HepG2 (cell line): ENCODE measurements around the gene ZNF33A. TPM values are rescaled to one million over a fixed set of nuclear protein-coding genes. Genes with fewer than 3 reads are reported as not detected.
"Not testable (repeated sequence)": the region's sequence is repeated elsewhere in the genome, so short reads cannot be mapped to it uniquely, and the experiment has no call there.

Experiments
- ATAC-seq: fragments of 200-7000 bp; cut with Tn5 transposase; 3 replicates; pipeline ENCODE4 v1.9.1; 2020; ENCODE audit warnings: mild to moderate bottlenecking, moderate library complexity
- BruUV-seq: library from RNA; stranded (reverse); fragments of 400-500 nt; replicated peaks from 2 replicates; lab custom pipeline; 2021; lab: Mats Ljungman, UMichigan
- CTCF ChIA-PET: fragments of 300-600 bp; formaldehyde crosslinking; extraction: SDS; loops from one replicate; lab custom pipeline; 2021; ENCODE audit warnings: low total read pairs, inconsistent platforms, low intra/inter-chr PET ratio; lab: Yijun Ruan, JAX
- POLR2A ChIA-PET: fragments of 350-600 bp; sonication (Branson Sonifier 250); formaldehyde crosslinking; loops from one replicate; lab custom pipeline; 2020; ENCODE audit warnings: antibody characterized with exemption, inconsistent platforms; lab: Yijun Ruan, JAX
- DNase-seq: peaks from one replicate; pipeline ENCODE4 v3.0.0-alpha.2; 2015; ENCODE audit warnings: low spot score
- FAIRE-seq: peaks from 3 replicates; lab custom pipeline; 2011; peaks lifted over from hg19 to GRCh38; lab: Jason Lieb, UNC
- H2AFZ ChIP-seq: one replicate; pipeline ENCODE4 v1.6.1; 2011; ENCODE audit warnings: low read length, inconsistent platforms
- H3K27ac ChIP-seq: fragments of 300-600 bp; 3 replicates; pipeline ENCODE4 v1.8.0; 2011; ENCODE audit warnings: mixed run types, mild to moderate bottlenecking, mixed read lengths, low read length, inconsistent platforms; ENCODE audit not compliant: insufficient read depth; ENCODE audit errors: extremely low read length
- H3K27me3 ChIP-seq, 2 experiments: fragments of 200-600 bp in 1 of 2; 2 replicates in 1 of 2; 3 replicates in 1 of 2; pipeline versions ENCODE4 v1.6.0 to v1.8.0; 2011; ENCODE audit warnings: low read length in 2 of 2, mild to moderate bottlenecking in 2 of 2, moderate library complexity in 2 of 2, inconsistent platforms in 1 of 2; ENCODE audit not compliant: insufficient read depth in 2 of 2, control insufficient read depth in 1 of 2
- H3K36me3 ChIP-seq, 2 experiments: fragments of 200-600 bp in 1 of 2; replicated peaks in 1 of 2; 2 replicates in 1 of 2; 3 replicates in 1 of 2; pipeline versions ENCODE4 v1.5.1 to v1.8.0; 2011; ENCODE audit warnings: low read length in 2 of 2, inconsistent platforms in 1 of 2; ENCODE audit not compliant: insufficient read depth in 2 of 2, control insufficient read depth in 1 of 2
- H3K4me1 ChIP-seq: 2 replicates; pipeline ENCODE4 v1.5.1; 2012; ENCODE audit warnings: low read length, inconsistent platforms; ENCODE audit not compliant: insufficient read depth
- H3K4me2 ChIP-seq: 2 replicates; pipeline ENCODE4 v1.6.0; 2011; ENCODE audit warnings: low read depth, low read length, inconsistent platforms
- H3K4me3 ChIP-seq, 3 experiments: fragments of 200-600 bp in 1 of 3; sonication (generic), shearing (Covaris generic) in 1 of 3; replicated peaks in 1 of 3; 2 replicates each; pipeline ENCODE4 v1.5.1; 2011 to 2016; ENCODE audit warnings: low read length in 3 of 3, inconsistent platforms in 2 of 3, low read depth in 2 of 3, mild to moderate bottlenecking in 2 of 3, control low read depth in 1 of 3, mixed read lengths in 1 of 3; ENCODE audit not compliant: insufficient read depth in 1 of 3
- H3K79me2 ChIP-seq: one replicate; pipeline ENCODE4 v1.6.1; 2011; ENCODE audit warnings: low read length, inconsistent platforms; ENCODE audit not compliant: insufficient read depth
- H3K9ac ChIP-seq: 2 replicates; pipeline ENCODE4 v1.6.0; 2011; ENCODE audit warnings: mild to moderate bottlenecking, low read depth, low read length, inconsistent platforms; ENCODE audit not compliant: insufficient read depth
- H3K9me3 ChIP-seq: 2 replicates; pipeline ENCODE4 v1.5.1; 2012; ENCODE audit warnings: mild to moderate bottlenecking, low read length
- H4K20me1 ChIP-seq: 2 replicates; pipeline ENCODE4 v1.6.0; 2011; ENCODE audit warnings: inconsistent platforms, mild to moderate bottlenecking, low read length, moderate library complexity; ENCODE audit not compliant: insufficient read depth
- PAX8 ChIP-seq: sonication (generic); formaldehyde crosslinking; IDR thresholded peaks from 2 replicates; pipeline ENCODE4 v1.8.0; 2022; ENCODE audit warnings: mild to moderate bottlenecking, missing genetic modification reagents, borderline replicate concordance
- TP53 ChIP-seq: sonication (generic); formaldehyde crosslinking; conservative IDR thresholded peaks from 2 replicates; pipeline ENCODE4 v1.4.0; 2020; ENCODE audit warnings: missing genetic modification reagents
- ZNF678 ChIP-seq: sonication (generic); formaldehyde crosslinking; IDR thresholded peaks from 2 replicates; pipeline ENCODE4 v1.4.0; 2020; ENCODE audit warnings: mild to moderate bottlenecking, missing genetic modification reagents
- ZNF747 ChIP-seq: sonication (generic); formaldehyde crosslinking; IDR thresholded peaks from 2 replicates; pipeline ENCODE4 v1.8.1; 2023; ENCODE audit warnings: missing genetic modification reagents, mild to moderate bottlenecking, borderline replicate concordance
- ZNF878 ChIP-seq: sonication (generic); formaldehyde crosslinking; IDR thresholded peaks from 2 replicates; pipeline ENCODE4 v1.8.1; 2023; ENCODE audit warnings: mild to moderate bottlenecking, missing genetic modification reagents, moderate library complexity
- WGBS: methylation state at CpG from one replicate; pipeline ENCODE4 v1.1.6; 2017; ENCODE audit warnings: low lambda C conversion rate; 5-methylcytosine and 5-hydroxymethylcytosine counted together
- in situ Hi-C: cut with HindIII; loops from 2 replicates; pipeline ENCODE4 v1.10.0; 2017; ENCODE audit warnings: low pct_unique_long_range_greater_than_20kb; ENCODE audit not compliant: extremely low pct_ligation_motif_present
- intact Hi-C: fragments of 100-400 bp; cut with micrococcal nuclease; formaldehyde crosslinking; loops from one replicate; pipeline ENCODE4 v1.10.0; 2022; ENCODE audit not compliant: unreplicated experiment
- polyA plus RNA-seq, 8 experiments: library from polyadenylated mRNA; depleted of rRNA in 3 of 8; stranded (reverse) in 7 of 8; unstranded in 1 of 8; fragments of >200 nt; fragmentation: Illumina TruSeq in 4 of 8; extraction: Trizol in 4 of 8; gene quantifications; 2 replicates each; pipeline versions ENCODE4 v1.2.1 to v1.2.3, GENCODE V29; 2011 to 2016; ENCODE audit warnings: low read depth in 4 of 8, missing spikeins in 1 of 8, mixed read lengths in 1 of 8; ENCODE audit not compliant: insufficient read depth in 1 of 8
- total RNA-seq, 5 experiments: library from RNA; depleted of rRNA; stranded (reverse); fragments of >200 nt; fragmentation: Illumina TruSeq; extraction: Trizol; gene quantifications; 2 replicates each; pipeline ENCODE4 v1.2.3, GENCODE V29; 2016; ENCODE audit warnings: low read depth in 1 of 5
- TF ChIP-seq, protein P1 (sequence below): IDR thresholded peaks from 2 replicates; pipeline ENCODE4 v1.6.1; 2016

Gene ZNF33A
- total and polyA plus RNA-seq, 2 of the 13 experiments (the other 11 are each of a cell fraction or from before 2014, with no cell fraction given): 13.1 to 22.5 TPM

- H3K79me2 ChIP-seq: peaks cover 13% of the 10 kb centered on the region
- no peaks in the 10 kb centered on the region for H3K27me3 ChIP-seq
- FAIRE-seq (no peak), DNase-seq (no peak), ATAC-seq (no peak)
- in situ Hi-C loops: no loop called here
- H3K4me3 ChIP-seq: no peak overlapping the region
- no TSS peak for BruUV-seq
- no peaks in the 10 kb centered on the region for H3K9me3 ChIP-seq
- POLR2A ChIA-PET: no interaction called here
- TF ChIP-seq TP53 (CRISPR knock-in tag): no peak
- TF ChIP-seq, protein P1, sequence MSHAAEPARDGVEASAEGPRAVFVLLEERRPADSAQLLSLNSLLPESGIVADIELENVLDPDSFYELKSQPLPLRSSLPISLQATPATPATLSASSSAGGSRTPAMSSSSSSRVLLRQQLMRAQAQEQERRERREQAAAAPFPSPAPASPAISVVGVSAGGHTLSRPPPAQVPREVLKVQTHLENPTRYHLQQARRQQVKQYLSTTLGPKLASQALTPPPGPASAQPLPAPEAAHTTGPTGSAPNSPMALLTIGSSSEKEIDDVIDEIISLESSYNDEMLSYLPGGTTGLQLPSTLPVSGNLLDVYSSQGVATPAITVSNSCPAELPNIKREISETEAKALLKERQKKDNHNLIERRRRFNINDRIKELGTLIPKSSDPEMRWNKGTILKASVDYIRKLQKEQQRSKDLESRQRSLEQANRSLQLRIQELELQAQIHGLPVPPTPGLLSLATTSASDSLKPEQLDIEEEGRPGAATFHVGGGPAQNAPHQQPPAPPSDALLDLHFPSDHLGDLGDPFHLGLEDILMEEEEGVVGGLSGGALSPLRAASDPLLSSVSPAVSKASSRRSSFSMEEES (CRISPR knock-in tag): no peak
- no peak for TF ChIP-seq PAX8 (CRISPR knock-in tag)
- TF ChIP-seq ZNF678 (CRISPR knock-in tag): no peak
- TF ChIP-seq ZNF878 (CRISPR knock-in tag): no peak
- TF ChIP-seq ZNF747: no peak
- TF ChIP-seq, all 625 proteins: peak for 0
- Histone ChIP-seq H3K27ac (no peak overlapping the region), H3K4me2 (no peak overlapping the region), H4K20me1 (0 out of 2 replicates have a peak, but pooled peaks cover 2% of the 10 kb centered on the region), H3K9ac (no peak overlapping the region), H3K4me1 (peaks cover 21% of the 10 kb centered on the region), H3K36me3 (peaks cover 3 to 59% of the 10 kb centered on the region in 2 experiments; a peak in 4 of 5 replicates), H2AFZ (no peak overlapping the region)
- intact Hi-C loops: loop anchor here (10.0 kb wide), 2 partner anchors 78 to 162 kb away; partner anchors contain the start of genes ZNF248 and ZNF37A
- 100% methylated on average over 1 of the region's 1 CpG for WGBS
- CTCF ChIA-PET: no interaction called here
These were observed 5.9 kb downstream of the ZNF33A start for GRCh38 chr10:38016354-38016753.

- H3K4me2 ChIP-seq, CTCF ChIA-PET, H3K27ac ChIP-seq, ATAC-seq, H3K79me2 ChIP-seq, H3K9me3 ChIP-seq, BruUV-seq, in situ Hi-C loops, POLR2A ChIA-PET, DNase-seq, H3K4me3 ChIP-seq, H3K27me3 ChIP-seq, H3K9ac ChIP-seq, FAIRE-seq, H2AFZ ChIP-seq, H4K20me1 ChIP-seq: not testable (repeated sequence)
- Histone ChIP-seq H3K36me3 (peaks cover 1 to 60% of the 10 kb centered on the region in 2 experiments; a peak in 3 of 5 replicates), H3K4me1 (0 out of 2 replicates have a peak, but pooled peaks cover 10% of the 10 kb centered on the region)
- 63% methylated on average over 4 of the region's 4 CpGs for WGBS
- intact Hi-C loops: loop anchor here (10.0 kb wide), 2 partner anchors 76 to 164 kb away; partner anchors contain the start of genes ZNF248 and ZNF37A
These were observed 8.6 kb downstream of the ZNF33A start for GRCh38 chr10:38019124-38019523.
